ENCODE results near the gene CLTB. TPM values are rescaled to one million over a fixed set of nuclear protein-coding genes. Genes with fewer than 3 reads are reported as not detected.

The CLTB gene
- total RNA-seq, 1 donor: 76.5 TPM

- H3K4me3 ChIP-seq (ENCODE audit: low read depth, low read length): peak within 1 kb of the TSS; percentile 98
- peak; percentile 99 for DNase-seq (ENCODE audit: low read depth)
- TF ChIP-seq CTCF (IDR thresholded peaks at IDR 0.05; ENCODE audit: insufficient read depth, low read length): no peak
These were observed 27.8 kb downstream of the CLTB start, which contains the start of the genes HIGD2A and NOP16 for GRCh38 chr5:176388444-176389134. Gene HIGD2A, plus strand, starts transcription at chr5:176388751. Its CDS starts 69 bp downstream, at chr5:176388820. Gene NOP16, minus strand, starts transcription at chr5:176388598. Its CDS starts 59 bp downstream, at chr5:176388539.

- DNase-seq (ENCODE audit: low read depth): no peak
These were observed 28.3 kb downstream of the CLTB start for GRCh38 chr5:176388003-176388443.

GRCh38 chr5:176387384-176387925 is 28.9 kb downstream of the CLTB start:
- DNase-seq (ENCODE audit: low read depth): no peak
- no peak for TF ChIP-seq CTCF (IDR thresholded peaks at IDR 0.05; ENCODE audit: insufficient read depth, low read length)
- peak overlapping the region; percentile 98 for H3K4me3 ChIP-seq (ENCODE audit: low read depth, low read length)

More at GRCh38 chr5:176388003-176388443, 28.3 kb downstream of the CLTB start:
- peak overlapping the region; percentile 98 for H3K4me3 ChIP-seq (ENCODE audit: low read depth, low read length)
- TF ChIP-seq CTCF (IDR thresholded peaks at IDR 0.05; ENCODE audit: insufficient read depth, low read length): no peak

GRCh38 chr5:176386491-176386890 is 29.8 kb downstream of the CLTB start:
- H3K4me3 ChIP-seq (ENCODE audit: low read depth, low read length): peak overlapping the region; percentile 13
- no peak for TF ChIP-seq CTCF (IDR thresholded peaks at IDR 0.05; ENCODE audit: insufficient read depth, low read length)
- no peak for DNase-seq (ENCODE audit: low read depth)

- DNase-seq (ENCODE audit: low read depth): no peak
- H3K4me3 ChIP-seq (ENCODE audit: low read depth, low read length): no peak overlapping the region
- TF ChIP-seq CTCF (IDR thresholded peaks at IDR 0.05; ENCODE audit: insufficient read depth, low read length): no peak
These were observed 31.3 kb downstream of the CLTB start for GRCh38 chr5:176384991-176385390.

GRCh38 chr5:176384366-176384930 is 31.9 kb downstream of the CLTB start:
- DNase-seq (ENCODE audit: low read depth): no peak
- no peak overlapping the region for H3K4me3 ChIP-seq (ENCODE audit: low read depth, low read length)
- no peak for TF ChIP-seq CTCF (IDR thresholded peaks at IDR 0.05; ENCODE audit: insufficient read depth, low read length)

Measured in fibroblast of the aortic adventitia (primary cell).